SK-N-SH (cell line): ENCODE measurements around the gene ATRN. TPM values are rescaled to one million over a fixed set of nuclear protein-coding genes. Genes with fewer than 3 reads are reported as not detected.

ENCODE experiments used
- CTCF ChIA-PET: fragments of 300-600, 350-600 bp; formaldehyde crosslinking; extraction: SDS; loops from one replicate; lab custom pipeline; 2021; lab: Yijun Ruan, JAX
- POLR2A ChIA-PET: fragments of 350-600 bp; sonication (Branson Sonifier 250); formaldehyde crosslinking; extraction: SDS; loops from one replicate; lab custom pipeline; 2020; ENCODE audit warnings: antibody characterized with exemption, inconsistent platforms; lab: Yijun Ruan, JAX
- DNase-seq: peaks from one replicate; pipeline ENCODE4 v3.0.0; 2012
- H2AFZ ChIP-seq: fragments of 200-600 bp; sonication (generic); 2 replicates; pipeline ENCODE4 v1.8.1; 2016; ENCODE audit warnings: antibody characterized with exemption, mild to moderate bottlenecking, low read depth
- H3F3A ChIP-seq: fragments of 200-600 bp; sonication (generic); replicated peaks from 2 replicates; pipeline ENCODE3; 2016; ENCODE audit warnings: antibody characterized with exemption, mild to moderate bottlenecking; ENCODE audit not compliant: insufficient read depth
- H3K27ac ChIP-seq, 2 experiments: fragments of 200-500 bp in 1 of 2; fragments of 200-600 bp in 1 of 2; sonication (Bioruptor generic) in 1 of 2; sonication (generic), shearing (Covaris generic) in 1 of 2; 2 replicates each; pipeline versions ENCODE4 v1.5.1 to v1.6.1; 2014 to 2016; ENCODE audit warnings: low read depth in 2 of 2, inconsistent platforms in 1 of 2, low read length in 1 of 2, mild to moderate bottlenecking in 1 of 2, mixed read lengths in 1 of 2
- H3K27me3 ChIP-seq: fragments of 200-600 bp; sonication (generic), shearing (Covaris generic); 2 replicates; pipeline ENCODE4 v1.6.1; 2016; ENCODE audit warnings: mixed run types; ENCODE audit not compliant: insufficient read depth
- H3K36me3 ChIP-seq, 2 experiments: fragments of 200-500 bp in 1 of 2; fragments of 200-600 bp in 1 of 2; sonication (Bioruptor generic) in 1 of 2; sonication (generic) in 1 of 2; replicated peaks in 1 of 2; 2 replicates each; pipeline versions ENCODE3 to v1.5.1; 2014 to 2016; ENCODE audit warnings: low read length in 1 of 2, mild to moderate bottlenecking in 1 of 2; ENCODE audit not compliant: insufficient read depth in 2 of 2, control insufficient read depth in 1 of 2
- H3K4me1 ChIP-seq, 2 experiments: fragments of 200-500 bp in 1 of 2; fragments of 200-600 bp in 1 of 2; sonication (Bioruptor generic) in 1 of 2; sonication (generic), shearing (Covaris generic) in 1 of 2; 2 replicates each; pipeline versions ENCODE4 v1.5.1 to v1.6.1; 2014 to 2016; ENCODE audit warnings: low read depth in 1 of 2, low read length in 1 of 2, mixed run types in 1 of 2; ENCODE audit not compliant: insufficient read depth in 2 of 2, control insufficient read depth in 1 of 2
- H3K4me2 ChIP-seq: fragments of 200-600 bp; sonication (generic), shearing (Covaris generic); 2 replicates; pipeline ENCODE4 v1.6.1; 2017; ENCODE audit warnings: mixed run types
- H3K4me3 ChIP-seq, 2 experiments: fragments of 200-500 bp in 1 of 2; fragments of 200-600 bp in 1 of 2; sonication (Bioruptor generic) in 1 of 2; sonication (generic), shearing (Covaris generic) in 1 of 2; 2 replicates each; pipeline versions ENCODE4 v1.5.1 to v1.8.1; 2014 to 2016; ENCODE audit warnings: low read depth in 2 of 2, inconsistent platforms in 1 of 2, low read length in 1 of 2, mild to moderate bottlenecking in 1 of 2, mixed read lengths in 1 of 2, moderate library complexity in 1 of 2
- H3K79me2 ChIP-seq: fragments of 200-600 bp; sonication (generic); 2 replicates; pipeline ENCODE4 v1.8.1; 2017; ENCODE audit warnings: mild to moderate bottlenecking; ENCODE audit not compliant: insufficient read depth
- H3K9ac ChIP-seq: fragments of 200-600 bp; sonication (generic); 2 replicates; pipeline ENCODE4 v1.6.1; 2017; ENCODE audit warnings: mixed run types
- H3K9me2 ChIP-seq: fragments of 200-600 bp; sonication (generic); 2 replicates; pipeline ENCODE4 v1.6.1; 2017; ENCODE audit warnings: mixed run types
- H3K9me3 ChIP-seq: fragments of 200-600 bp; sonication (generic); 2 replicates; pipeline ENCODE4 v1.6.1; 2017; ENCODE audit warnings: mixed run types, mild to moderate bottlenecking, moderate library complexity
- H4K20me1 ChIP-seq: fragments of 200-600 bp; sonication (generic); 2 replicates; pipeline ENCODE4 v1.6.1; 2017; ENCODE audit warnings: mild to moderate bottlenecking, mixed run types; ENCODE audit not compliant: insufficient read depth
- CTCF ChIP-seq: fragments of 200-600 bp; sonication (generic); IDR thresholded peaks from 2 replicates; pipeline ENCODE4 v1.6.1; 2017; ENCODE audit warnings: antibody characterized with exemption, mild to moderate bottlenecking, moderate library complexity
- EP300 ChIP-seq, 2 experiments: IDR thresholded peaks; 2 replicates each; pipeline versions ENCODE4 v1.4.0 to v1.6.1; 2012; ENCODE audit warnings: borderline replicate concordance in 1 of 2, low read depth in 1 of 2, low read length in 1 of 2
- EZH2phosphoT487 ChIP-seq: fragments of 200-600 bp; sonication (generic); IDR thresholded peaks from 2 replicates; pipeline ENCODE4 v1.6.1; 2017; ENCODE audit warnings: low read depth, mixed run types, mild to moderate bottlenecking, antibody characterized with exemption, moderate library complexity, borderline replicate concordance
- FOSL2 ChIP-seq: IDR thresholded peaks from 2 replicates; pipeline ENCODE4 v1.4.0; 2012; ENCODE audit warnings: low read depth, mild to moderate bottlenecking, moderate library complexity, borderline replicate concordance
- FOXJ3 ChIP-seq: sonication (generic); formaldehyde crosslinking; IDR thresholded peaks from 2 replicates; pipeline ENCODE4 v1.5.1; 2020; ENCODE audit warnings: mild to moderate bottlenecking, missing genetic modification reagents
- FOXM1 ChIP-seq: IDR thresholded peaks from 2 replicates; pipeline ENCODE4 v1.4.0; 2012; ENCODE audit warnings: low read depth, mild to moderate bottlenecking
- GABPA ChIP-seq: IDR thresholded peaks from 2 replicates; pipeline ENCODE4 v1.4.0; 2012; ENCODE audit warnings: low read depth, mild to moderate bottlenecking
- GATA2 ChIP-seq: sonication (generic); formaldehyde crosslinking; IDR thresholded peaks from 2 replicates; pipeline ENCODE4 v1.5.0; 2020; ENCODE audit warnings: mild to moderate bottlenecking, missing genetic modification reagents
- MXI1 ChIP-seq: IDR thresholded peaks from 2 replicates; pipeline ENCODE4 v1.6.1; 2012; ENCODE audit warnings: mild to moderate bottlenecking, low read depth, low read length, improper control_type of control experiment
- NFIC ChIP-seq: IDR thresholded peaks from 2 replicates; pipeline ENCODE4 v1.4.0; 2012; ENCODE audit warnings: borderline replicate concordance
- POLR2AphosphoS5 ChIP-seq: IDR thresholded peaks from 2 replicates; pipeline ENCODE4 v1.6.1; 2012; ENCODE audit warnings: low read depth, low read length
- RFX5 ChIP-seq: IDR thresholded peaks from 2 replicates; pipeline ENCODE4 v1.6.1; 2012; ENCODE audit warnings: mild to moderate bottlenecking, improper control_type of control experiment, low read length
- RXRA ChIP-seq: IDR thresholded peaks from 2 replicates; pipeline ENCODE4 v1.4.0; 2012; ENCODE audit warnings: low read depth, mild to moderate bottlenecking, borderline replicate concordance
- SIN3A ChIP-seq: IDR thresholded peaks from 2 replicates; pipeline ENCODE4 v1.6.1; 2012; ENCODE audit warnings: low read depth, mild to moderate bottlenecking, low read length, moderate library complexity, borderline replicate concordance
- SMC3 ChIP-seq: IDR thresholded peaks from 2 replicates; pipeline ENCODE4 v1.6.1; 2012; ENCODE audit warnings: low read depth, low read length, improper control_type of control experiment
- TAF1 ChIP-seq: IDR thresholded peaks from 2 replicates; pipeline ENCODE4 v1.6.1; 2012; ENCODE audit warnings: low read depth, mild to moderate bottlenecking, low read length, moderate library complexity, borderline replicate concordance
- TCF12 ChIP-seq: IDR thresholded peaks from 2 replicates; pipeline ENCODE4 v1.4.0; 2012
- TEAD4 ChIP-seq: IDR thresholded peaks from 2 replicates; pipeline ENCODE4 v1.4.0; 2012; ENCODE audit warnings: mild to moderate bottlenecking, borderline replicate concordance; ENCODE audit not compliant: insufficient read depth
- USF2 ChIP-seq: fragments of 150-350 bp; IDR thresholded peaks from 2 replicates; pipeline ENCODE4 v1.6.1; 2017; ENCODE audit warnings: antibody characterized with exemption, low read length, low read depth, borderline replicate concordance
- WGBS: methylation state at CpG from one replicate; pipeline ENCODE4 v1.1.6; 2017; ENCODE audit warnings: low lambda C conversion rate; 5-methylcytosine and 5-hydroxymethylcytosine counted together
- polyA plus RNA-seq, 3 experiments: library from polyadenylated mRNA; depleted of rRNA; stranded (reverse); fragments of >200 nt; gene quantifications; 2 replicates each; pipeline ENCODE4 v1.2.3, GENCODE V29; 2012

ATRN gene
- polyA plus RNA-seq, 1 of the 3 experiments (the other 2 are of a cell fraction) = 33.8 TPM

GRCh38 chr20:3672547-3673171 is 201.8 kb downstream of the ATRN start:
- H3K27me3 ChIP-seq = peaks cover 49% of the 10 kb centered on the region
- peaks cover 3% of the 10 kb centered on the region for H3F3A ChIP-seq
- ChIA-PET POLR2A (no interaction called here), CTCF (interaction anchor here (1.0 to 18.7 kb wide), 11 partner anchors 10 to 183 kb away, joined by 3 to 301 read pairs (median 5); partner anchors contain the start of genes ADISSP, AP5S1, GFRA4 and SIGLEC1)
- H3K9ac ChIP-seq = no peak overlapping the region
- H3K9me2 ChIP-seq = no peaks in the 10 kb centered on the region
- H3K79me2 ChIP-seq = no peaks in the 10 kb centered on the region
- no peak overlapping the region; the same call in 1 of the 2 replicates for H3K4me2 ChIP-seq
- DNase-seq = no peak
- TF ChIP-seq CTCF (no peak), RFX5 (no peak), POLR2AphosphoS5 (no peak), NFIC (no peak), FOSL2 (no peak), EZH2phosphoT487 (no peak), FOXJ3 (no peak), TCF12 (no peak), USF2 (no peak), SIN3A (no peak), RXRA (no peak), GABPA (no peak), TAF1 (no peak), FOXM1 (no peak), TEAD4 (no peak), GATA2 (CRISPR knock-in tag) (no peak), MXI1 (no peak), EP300 (IDR thresholded peaks at IDR 0.05; ENCODE audit: borderline replicate concordance in 1 of 2, low read depth in 1 of 2, low read length in 1 of 2) (no peak), SMC3 (no peak)
- H4K20me1 ChIP-seq = no peaks in the 10 kb centered on the region
- H3K9me3 ChIP-seq = no peaks in the 10 kb centered on the region
- WGBS = 7% methylated on average over 27 of the region's 58 CpGs
- no peak overlapping the region; a peak in 1 of 4 replicates for H3K4me3 ChIP-seq
- H2AFZ ChIP-seq = no peak overlapping the region
- peaks cover 3 to 6% of the 10 kb centered on the region in 2 experiments; a peak in 2 of 4 replicates for H3K4me1 ChIP-seq
- H3K27ac ChIP-seq = no peak overlapping the region
- H3K36me3 ChIP-seq = no peaks in the 10 kb centered on the region
